Measurements from ENCODE around the gene STARD9. TPM values are rescaled to one million over a fixed set of nuclear protein-coding genes. Genes with fewer than 3 reads are reported as not detected.

Gene STARD9
- total and polyA plus RNA-seq, 2 of the 13 experiments (the other 11 are each of a cell fraction or from before 2014, with no cell fraction given) = 5.3 to 7.5 TPM

DNA sequence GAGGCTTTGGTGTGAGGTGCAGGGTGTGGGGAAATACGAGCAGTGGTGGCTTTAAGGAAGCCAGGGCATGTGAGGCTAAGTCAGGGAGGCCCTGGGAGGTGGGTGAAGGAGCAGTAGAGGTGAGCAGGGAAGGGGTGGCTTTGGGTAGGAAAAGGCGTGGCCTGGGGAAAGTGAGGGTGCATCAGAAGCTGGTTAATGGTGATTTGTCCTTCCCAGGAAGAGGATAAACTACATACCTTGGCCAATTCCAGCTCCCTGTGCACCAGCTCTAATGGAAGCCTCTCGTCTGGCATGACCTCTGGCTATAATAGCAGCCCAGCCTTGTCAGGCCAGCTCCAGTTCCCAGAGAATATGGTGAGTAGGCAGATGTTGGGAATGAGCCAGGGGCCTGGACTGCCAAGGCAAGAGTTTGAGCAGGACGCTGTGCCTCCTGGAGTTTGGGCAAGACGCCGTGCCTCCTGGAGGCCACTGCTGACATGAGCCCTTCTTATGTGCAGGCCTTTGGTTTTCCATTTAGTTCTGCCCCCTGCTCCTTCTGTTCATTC lies 120.2 kb downstream of the STARD9 start (continued):
- TF ChIP-seq FOXO4 (CRISPR knock-in tag; conservative IDR thresholded peaks at IDR 0.05) = no peak
- TF ChIP-seq ZNF768 (CRISPR knock-in tag; IDR thresholded peaks at IDR 0.05) = no peak

DNA sequence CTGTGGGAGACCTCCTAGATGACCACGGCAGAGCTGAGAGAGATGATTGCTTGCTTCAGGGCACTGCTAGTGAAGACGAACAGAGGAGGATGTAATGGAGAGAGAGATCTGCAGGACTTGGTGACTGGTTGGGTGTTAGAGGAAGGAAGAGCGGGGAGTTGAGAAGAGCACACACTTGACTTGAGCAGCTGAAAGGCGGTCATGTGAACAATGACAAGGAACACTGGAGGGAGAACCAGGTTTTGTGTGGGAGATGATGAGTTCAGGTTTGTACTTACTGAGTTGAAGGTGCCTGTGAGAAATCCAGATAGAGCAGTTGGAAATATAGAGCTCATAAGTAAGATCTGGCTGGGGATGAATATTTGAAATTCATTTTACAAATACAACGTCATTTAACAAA lies 121.2 kb downstream of the STARD9 start:
- BruUV-seq (replicated peaks) = no TSS peak
- TF ChIP-seq CENPX (CRISPR knock-in tag; IDR thresholded peaks at IDR 0.05) (no peak), ISL2 (CRISPR knock-in tag; IDR thresholded peaks at IDR 0.05) (no peak), ZNF337 (CRISPR knock-in tag; IDR thresholded peaks at IDR 0.05; ENCODE audit: borderline replicate concordance, low read depth) (no peak), REXO4 (CRISPR knock-in tag; IDR thresholded peaks at IDR 0.05; ENCODE audit: borderline replicate concordance) (no peak), ZBTB39 (CRISPR knock-in tag; IDR thresholded peaks at IDR 0.05) (no peak), U2AF1 (optimal IDR thresholded peaks at IDR 0.05; ENCODE audit: low read depth, low read length) (no peak), ZFYVE20 (CRISPR knock-in tag; IDR thresholded peaks at IDR 0.05; ENCODE audit: borderline replicate concordance, low read depth) (no peak), TCF7 (IDR thresholded peaks at IDR 0.05; ENCODE audit: low read depth) (no peak), NFE2 (CRISPR knock-in tag; IDR thresholded peaks at IDR 0.05) (no peak), ZNF362 (CRISPR knock-in tag; IDR thresholded peaks at IDR 0.05; ENCODE audit: borderline replicate concordance) (no peak), NFIC (IDR thresholded peaks at IDR 0.05; ENCODE audit: low read length) (no peak)
- Histone ChIP-seq H3K9me3 (ENCODE audit: low read length) (no peaks in the 10 kb centered on the region), H3K79me2 (ENCODE audit: insufficient read depth, low read length) (no peaks in the 10 kb centered on the region), H3K4me3 (replicated peaks in 1 of 3; ENCODE audit: insufficient read depth in 1 of 3, low read depth in 2 of 3, low read length in 3 of 3) (no peak overlapping the region), H2AFZ (ENCODE audit: low read length) (no peak overlapping the region), H3K27me3 (ENCODE audit: control insufficient read depth in 1 of 2, insufficient read depth in 2 of 2, low read length in 2 of 2) (no peaks in the 10 kb centered on the region; a peak in 1 of 5 replicates), H4K20me1 (ENCODE audit: insufficient read depth, low read length) (no peaks in the 10 kb centered on the region), H3K36me3 (replicated peaks in 1 of 2; ENCODE audit: control insufficient read depth in 1 of 2, insufficient read depth in 2 of 2, low read length in 2 of 2) (peaks cover 2 to 3% of the 10 kb centered on the region in 2 experiments; a peak in 2 of 5 replicates), H3K4me2 (ENCODE audit: low read depth, low read length) (no peak overlapping the region), H3K4me1 (ENCODE audit: insufficient read depth, low read length) (no peaks in the 10 kb centered on the region), H3K9ac (ENCODE audit: insufficient read depth, low read depth, low read length) (no peak overlapping the region), H3K27ac (ENCODE audit: extremely low read length, insufficient read depth, low read length) (no peak overlapping the region)
- CTCF ChIA-PET (ENCODE audit: low intra/inter-chr PET ratio, low total read pairs) = no interaction called here
- no peak for ATAC-seq
- in situ Hi-C loops (cut with HindIII; ENCODE audit: extremely low pct_ligation_motif_present, low pct_unique_long_range_greater_than_20kb) (no loop called here), intact Hi-C loops (cut with micrococcal nuclease; ENCODE audit: unreplicated experiment) (no loop called here)
- POLR2A ChIA-PET = no interaction called here
- 92% methylated on average over 5 of the region's 5 CpGs for WGBS (ENCODE audit: low lambda C conversion rate)
- no peak for FAIRE-seq
- DNase-seq (ENCODE audit: low spot score) = no peak
